H1 (cell line): ENCODE measurements around the gene RAB1B. TPM values are rescaled to one million over a fixed set of nuclear protein-coding genes. Genes with fewer than 3 reads are reported as not detected.

ENCODE experiments used
- CTCF ChIA-PET: fragments of 300-600 bp; sonication (Branson Sonifier 250); formaldehyde crosslinking; loops from one replicate; lab custom pipeline; 2021; ENCODE audit not compliant: partially characterized antibody; lab: Charles Lee
- POLR2A ChIA-PET: fragments of 300-600 bp; sonication (Branson Sonifier 250); formaldehyde crosslinking; loops from one replicate; lab custom pipeline; 2021; ENCODE audit warnings: inconsistent platforms; ENCODE audit not compliant: partially characterized antibody; lab: Charles Lee
- DNase-seq, 2 experiments: peaks; one replicate each; pipeline versions ENCODE4 v3.0.0 to v3.0.0-alpha.2; 2010 to 2022; ENCODE audit warnings: low spot score in 2 of 2, low read depth in 1 of 2, mixed read lengths in 1 of 2
- FAIRE-seq: peaks from 2 replicates; lab custom pipeline; 2011; peaks lifted over from hg19 to GRCh38; lab: Jason Lieb, UNC
- H2AFZ ChIP-seq: 2 replicates; pipeline ENCODE4 v1.8.1; 2012; ENCODE audit warnings: low read length, inconsistent platforms
- H2AK5ac ChIP-seq: 2 replicates; pipeline ENCODE4 v1.6.1; 2013; ENCODE audit warnings: low read depth, low read length
- H2BK120ac ChIP-seq: replicated peaks from 2 replicates; pipeline ENCODE3; 2013; ENCODE audit warnings: low read depth, low read length, inconsistent platforms
- H2BK12ac ChIP-seq: 2 replicates; pipeline ENCODE4 v1.6.1; 2013; ENCODE audit warnings: low read depth, low read length
- H2BK15ac ChIP-seq: 2 replicates; pipeline ENCODE4 v1.6.1; 2013; ENCODE audit warnings: low read length
- H2BK20ac ChIP-seq: 2 replicates; pipeline ENCODE4 v1.6.1; 2013; ENCODE audit warnings: low read length
- H2BK5ac ChIP-seq: 2 replicates; pipeline ENCODE4 v1.6.1; 2013; ENCODE audit warnings: low read depth, low read length
- H3K14ac ChIP-seq: 2 replicates; pipeline ENCODE4 v1.6.1; 2013; ENCODE audit warnings: inconsistent platforms; ENCODE audit not compliant: insufficient read length
- H3K18ac ChIP-seq: 2 replicates; pipeline ENCODE4 v1.6.1; 2013; ENCODE audit warnings: low read length; ENCODE audit errors: extremely low read depth
- H3K23ac ChIP-seq: 2 replicates; pipeline ENCODE4 v1.6.1; 2013; ENCODE audit warnings: inconsistent platforms; ENCODE audit not compliant: insufficient read length
- H3K23me2 ChIP-seq: 2 replicates; pipeline ENCODE4 v1.6.1; 2013; ENCODE audit warnings: low read depth, low read length
- H3K27ac ChIP-seq: 2 replicates; pipeline ENCODE4 v1.6.1; 2011; ENCODE audit warnings: low read depth, low read length, inconsistent platforms
- H3K27me3 ChIP-seq, 4 experiments: replicated peaks in 1 of 4; 1 replicate in 1 of 4; 2 replicates in 3 of 4; pipeline versions ENCODE4 v1.6.1 to v1.8.1; 2011 to 2013; ENCODE audit warnings: low read length in 3 of 4, mild to moderate bottlenecking in 3 of 4, inconsistent platforms in 2 of 4, mixed read lengths in 2 of 4, moderate library complexity in 1 of 4; ENCODE audit not compliant: control insufficient read depth in 3 of 4, insufficient read depth in 3 of 4; ENCODE audit errors: extremely low read depth in 1 of 4
- H3K36me3 ChIP-seq, 4 experiments: 2 replicates each; pipeline versions ENCODE4 v1.6.1 to v1.8.1; 2011 to 2013; ENCODE audit warnings: mild to moderate bottlenecking in 4 of 4, low read length in 3 of 4, moderate library complexity in 2 of 4, control low read depth in 1 of 4, inconsistent platforms in 1 of 4; ENCODE audit not compliant: insufficient read depth in 4 of 4, control insufficient read depth in 2 of 4
- H3K4ac ChIP-seq: replicated peaks from 2 replicates; pipeline ENCODE3; 2013; ENCODE audit warnings: low read length, low read depth, mixed read lengths, inconsistent platforms; ENCODE audit not compliant: insufficient read length
- H3K4me1 ChIP-seq, 4 experiments: replicated peaks in 1 of 4; 1 replicate in 1 of 4; 2 replicates in 3 of 4; pipeline versions ENCODE4 v1.6.1 to v1.8.1; 2011 to 2013; ENCODE audit warnings: low read length in 3 of 4, inconsistent platforms in 2 of 4, mixed read lengths in 1 of 4; ENCODE audit not compliant: insufficient read depth in 4 of 4, control insufficient read depth in 3 of 4
- H3K4me2 ChIP-seq, 2 experiments: 2 replicates each; pipeline versions ENCODE4 v1.6.1 to v1.8.1; 2011 to 2013; ENCODE audit warnings: low read depth in 2 of 2, low read length in 2 of 2, control low read depth in 1 of 2, inconsistent platforms in 1 of 2, mild to moderate bottlenecking in 1 of 2; ENCODE audit not compliant: insufficient read depth in 1 of 2
- H3K4me3 ChIP-seq, 4 experiments: fragments of 200-600, 300-600 bp in 1 of 4; sonication (generic), shearing (Covaris generic), sonication (Bioruptor Twin) in 1 of 4; 2 replicates each; pipeline versions ENCODE4 v1.5.1 to v1.8.1; 2011 to 2016; ENCODE audit warnings: low read length in 4 of 4, low read depth in 3 of 4, control low read depth in 2 of 4, inconsistent platforms in 2 of 4, mild to moderate bottlenecking in 2 of 4, mixed read lengths in 1 of 4, moderate library complexity in 1 of 4; ENCODE audit not compliant: insufficient read depth in 2 of 4; ENCODE audit errors: extremely low read depth in 1 of 4
- H3K56ac ChIP-seq: replicated peaks from 2 replicates; pipeline ENCODE3; 2013; ENCODE audit warnings: low read depth, mild to moderate bottlenecking, mixed read lengths, low read length, inconsistent platforms; ENCODE audit not compliant: insufficient read length
- H3K79me1 ChIP-seq: 2 replicates; pipeline ENCODE4 v1.6.1; 2013; ENCODE audit warnings: low read depth, low read length, control low read depth
- H3K79me2 ChIP-seq, 2 experiments: 2 replicates each; pipeline versions ENCODE4 v1.6.1 to v1.8.1; 2012 to 2013; ENCODE audit warnings: low read length in 2 of 2, mild to moderate bottlenecking in 2 of 2, inconsistent platforms in 1 of 2; ENCODE audit not compliant: insufficient read depth in 2 of 2, control insufficient read depth in 1 of 2
- H3K9ac ChIP-seq, 4 experiments: replicated peaks in 1 of 4; 1 replicate in 1 of 4; 2 replicates in 3 of 4; pipeline versions ENCODE4 v1.6.1 to v1.8.1; 2011 to 2013; ENCODE audit warnings: low read depth in 3 of 4, low read length in 3 of 4, control low read depth in 2 of 4, mild to moderate bottlenecking in 2 of 4, moderate library complexity in 2 of 4, inconsistent platforms in 1 of 4; ENCODE audit errors: extremely low read depth in 1 of 4
- H3K9me3 ChIP-seq, 2 experiments: 2 replicates each; pipeline versions ENCODE4 v1.6.1 to v1.8.1; 2012 to 2013; ENCODE audit warnings: mild to moderate bottlenecking in 2 of 2, moderate library complexity in 2 of 2, control low read depth in 1 of 2, inconsistent platforms in 1 of 2, low read depth in 1 of 2, low read length in 1 of 2, mixed read lengths in 1 of 2; ENCODE audit not compliant: insufficient read depth in 2 of 2
- H4K20me1 ChIP-seq, 2 experiments: replicated peaks in 1 of 2; 2 replicates each; pipeline versions ENCODE3 to v1.8.1; 2011 to 2013; ENCODE audit warnings: inconsistent platforms in 2 of 2, low read length in 2 of 2, mild to moderate bottlenecking in 1 of 2; ENCODE audit not compliant: insufficient read depth in 2 of 2, control insufficient read depth in 1 of 2
- H4K5ac ChIP-seq: 2 replicates; pipeline ENCODE4 v1.6.1; 2013; ENCODE audit warnings: low read length, low read depth, mixed read lengths, inconsistent platforms; ENCODE audit not compliant: insufficient read length
- H4K8ac ChIP-seq: 2 replicates; pipeline ENCODE4 v1.8.0; 2013; ENCODE audit warnings: mild to moderate bottlenecking, moderate library complexity, low read length, inconsistent platforms; ENCODE audit not compliant: insufficient read depth; ENCODE audit errors: extremely low read depth
- H4K91ac ChIP-seq: replicated peaks from 2 replicates; pipeline ENCODE3; 2013; ENCODE audit warnings: low read length, mixed read lengths, inconsistent platforms; ENCODE audit not compliant: insufficient read length
- CBX5 ChIP-seq: fragments of 300-800, 300-1000 bp; sonication (generic); IDR thresholded peaks from 2 replicates; pipeline ENCODE4 v1.7.1; 2016; ENCODE audit warnings: antibody characterized with exemption, low read length, low read depth
- EGR1 ChIP-seq: IDR thresholded peaks from 2 replicates; pipeline ENCODE4 v1.6.1; 2011; ENCODE audit warnings: low read depth, low read length, borderline replicate concordance
- EZH2 ChIP-seq: fragments of 200-600 bp; sonication (generic); IDR thresholded peaks from 2 replicates; pipeline ENCODE4 v1.7.1; 2012; ENCODE audit warnings: low read depth, mild to moderate bottlenecking, moderate library complexity, low read length, inconsistent platforms; ENCODE audit not compliant: severe bottlenecking
- FOSL1 ChIP-seq: IDR thresholded peaks from 2 replicates; pipeline ENCODE4 v1.6.1; 2011; ENCODE audit warnings: mild to moderate bottlenecking, low read depth, low read length, moderate library complexity; ENCODE audit not compliant: insufficient read depth
- MAFK ChIP-seq: IDR thresholded peaks from 2 replicates; pipeline ENCODE4 v1.6.1; 2012; ENCODE audit warnings: low read depth, mild to moderate bottlenecking, improper control_type of control experiment, low read length
- RNF2 ChIP-seq: fragments of 200-900, 300-1000 bp; sonication (generic); IDR thresholded peaks from 2 replicates; pipeline ENCODE4 v1.7.1; 2016; ENCODE audit warnings: borderline replicate concordance, low read depth, mild to moderate bottlenecking, antibody characterized with exemption, low read length; ENCODE audit not compliant: poor library complexity, severe bottlenecking; ENCODE audit errors: missing control alignments
- SAP30 ChIP-seq: fragments of 300-600 bp; sonication (generic); IDR thresholded peaks from 2 replicates; pipeline ENCODE4 v1.7.1; 2012; ENCODE audit warnings: low read length, moderate library complexity, mild to moderate bottlenecking, inconsistent platforms; ENCODE audit not compliant: insufficient read depth, insufficient replicate concordance
- SIN3A ChIP-seq, 2 experiments: IDR thresholded peaks in 1 of 2; conservative IDR thresholded peaks in 1 of 2; 2 replicates each; pipeline ENCODE4 v1.6.1; 2011 to 2012; ENCODE audit warnings: low read length in 2 of 2, improper control_type of control experiment in 1 of 2, low read depth in 1 of 2, mild to moderate bottlenecking in 1 of 2
- TAF1 ChIP-seq: IDR thresholded peaks from 2 replicates; pipeline ENCODE4 v1.6.1; 2011; ENCODE audit warnings: mild to moderate bottlenecking, low read depth, low read length
- WGBS, 2 experiments: shearing (Covaris generic) in 1 of 2; methylation state at CpG; one replicate each; pipeline versions ENCODE4 v1.1.6 to v1.1.7; 2013 to 2015; ENCODE audit warnings: low lambda C conversion rate in 2 of 2, mixed read lengths in 2 of 2, inconsistent platforms in 1 of 2, low coverage in 1 of 2, missing lambda C conversion rate in 1 of 2; ENCODE audit not compliant: insufficient replicate concordance in 2 of 2, insufficient coverage in 1 of 2, insufficient read length in 1 of 2; ENCODE audit errors: extremely low coverage in 1 of 2, missing lambda C conversion rate in 1 of 2; 5-methylcytosine and 5-hydroxymethylcytosine counted together
- polyA plus RNA-seq, 7 experiments: library from polyadenylated mRNA; depleted of rRNA in 3 of 7; stranded (reverse) in 5 of 7; unstranded in 2 of 7; fragments of >200 nt in 5 of 7; fragments of 200-250 nt in 2 of 7; gene quantifications; 1 replicate in 5 of 7; 2 replicates in 1 of 7; 4 replicates in 1 of 7; pipeline versions ENCODE4 v1.2.1 to v1.2.3, GENCODE V29; 2011 to 2013; ENCODE audit warnings: missing spikeins in 2 of 7, mixed read lengths in 2 of 7
- total RNA-seq: library from RNA; stranded (reverse); fragmentation: NEBNext Ultra II Directional; extraction: Animal tissue kit (Norgen Biotek cat#: 25700); gene quantifications from 2 replicates; pipeline ENCODE4 v1.2.1, GENCODE V29; 2021

The RAB1B gene
- total and polyA plus RNA-seq, 2 of the 8 experiments (the other 6 are each of a cell fraction or from before 2014, with no cell fraction given): 100 to 217 TPM

- H2BK15ac ChIP-seq: no peak overlapping the region
- WGBS, 2 experiments: 2% methylated on average over 20 of the region's 45 CpGs; no CpG with 5 or more reads in 1 of the 2 experiments
- H3K9ac ChIP-seq: peak overlapping the region in 2 of 4 experiments; percentile 40 to 45; a peak in 3 of 7 replicates
- H3K14ac ChIP-seq: no peak overlapping the region
- H3K79me1 ChIP-seq: no peaks in the 10 kb centered on the region
- no peak overlapping the region for H4K5ac ChIP-seq
- no peak overlapping the region for H2BK12ac ChIP-seq
- ChIA-PET CTCF (interaction anchor here (0.6 to 3.3 kb wide), 7 partner anchors 7 to 92 kb away, joined by 3 to 10 read pairs (median 3); partner anchors contain the start of gene RIN1), POLR2A (interaction anchor here (1.1 to 7.9 kb wide), 6 partner anchors 9 to 231 kb away, joined by 3 to 125 read pairs (median 8); partner anchors contain the start of genes RAB1B, RIN1, TMEM151A and YIF1A)
- H3K36me3 ChIP-seq: peaks cover 0 to 16% (median 3%) of the 10 kb centered on the region in 4 experiments; a peak in 5 of 8 replicates
- H4K20me1 ChIP-seq: peaks cover 5 to 23% of the 10 kb centered on the region in 2 experiments
- no peak overlapping the region for H2AK5ac ChIP-seq
- DNase-seq (no peak), FAIRE-seq (no peak)
- no peak overlapping the region for H3K27ac ChIP-seq
- H2BK5ac ChIP-seq: no peak overlapping the region
- H3K4me3 ChIP-seq: peak overlapping the region; percentile 26 to 61 (median 40); a peak in 6 of 8 replicates
- H4K91ac ChIP-seq: no peak overlapping the region
- no peak overlapping the region for H2BK20ac ChIP-seq
- H3K56ac ChIP-seq: no peak overlapping the region
- H3K9me3 ChIP-seq: no peaks in the 10 kb centered on the region
- H3K4me1 ChIP-seq: peaks cover 0 to 17% (median 13%) of the 10 kb centered on the region in 4 experiments; a peak in 5 of 7 replicates
- no peak overlapping the region for H2AFZ ChIP-seq
- no peaks in the 10 kb centered on the region for H3K79me2 ChIP-seq
- H3K23ac ChIP-seq: no peak overlapping the region
- no peak overlapping the region for H2BK120ac ChIP-seq
- H3K18ac ChIP-seq: no peak overlapping the region
- no peak overlapping the region for H4K8ac ChIP-seq
- peak overlapping the region; percentile 73 to 77 for H3K4me2 ChIP-seq
- peaks cover 0 to 4% (median under 1%) of the 10 kb centered on the region in 4 experiments; a peak in 2 of 7 replicates for H3K27me3 ChIP-seq
- no peak for TF ChIP-seq MAFK
- TF ChIP-seq RNF2: no peak
- TF ChIP-seq TAF1: 0 out of 2 replicates have a peak, but pooled peaks have one; percentile 17
- no peak for TF ChIP-seq FOSL1
- TF ChIP-seq CBX5: no peak
- peak in 1 of 2 experiments; percentile 16; a peak in 1 of 4 replicates for TF ChIP-seq SIN3A (conservative IDR thresholded peaks at IDR 0.05 in 1 of 2, IDR thresholded peaks at IDR 0.05 in 1 of 2; ENCODE audit: low read depth in 1 of 2, low read length in 2 of 2)
- no peak for TF ChIP-seq EZH2
- TF ChIP-seq SAP30: no peak
- TF ChIP-seq EGR1: no peak
- TF ChIP-seq, all 59 proteins: peak for 2
- Histone ChIP-seq H3K4ac (no peak overlapping the region), H3K23me2 (peaks cover 4% of the 10 kb centered on the region; the same call in 1 of the 2 replicates)
Measured at GRCh38 chr11:66278363-66279091, 10.1 kb downstream of the RAB1B start.
